Erythroblast (primary cell): Measurements from ENCODE around the gene LHFPL6.
A peak's percentile ranks its signal among the peaks of the same experiment; 100 is the strongest.

Experiments
- DNase-seq, 2 experiments: peaks; one replicate each; lab custom pipeline; 2025; lab: John Stamatoyannopoulos, UW
- GATA1 ChIP-seq: IDR thresholded peaks from 2 replicates; pipeline ENCODE4 v1.6.1; 2011; ENCODE audit warnings: low read depth, mild to moderate bottlenecking, control low read depth, low read length, moderate library complexity
- POLR2A ChIP-seq: IDR thresholded peaks from 2 replicates; pipeline ENCODE4 v1.6.1; 2011; ENCODE audit warnings: mild to moderate bottlenecking, low read length

Gene LHFPL6

DNA sequence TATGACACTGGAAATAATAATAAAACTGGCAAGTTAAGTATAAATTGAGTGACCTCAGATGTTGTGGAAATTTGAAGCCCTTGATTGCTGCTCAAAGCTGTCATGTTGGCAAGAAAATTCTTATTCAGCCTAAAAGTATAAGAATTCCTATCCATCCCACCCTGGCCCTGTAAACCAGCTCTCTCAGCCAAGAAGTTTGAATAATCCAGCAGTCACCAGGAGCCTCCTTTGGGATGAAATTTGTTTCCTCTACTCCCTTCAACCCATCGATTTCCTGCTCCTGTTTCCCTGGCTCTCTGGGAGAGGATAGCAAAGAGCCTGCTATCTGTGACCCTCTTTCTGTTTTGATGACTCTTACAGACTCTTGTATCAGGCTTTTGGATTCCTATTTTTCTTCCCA is 169.3 kb downstream of the LHFPL6 start:
- no peak for DNase-seq
- no peak for TF ChIP-seq POLR2A
- TF ChIP-seq GATA1: no peak

DNA sequence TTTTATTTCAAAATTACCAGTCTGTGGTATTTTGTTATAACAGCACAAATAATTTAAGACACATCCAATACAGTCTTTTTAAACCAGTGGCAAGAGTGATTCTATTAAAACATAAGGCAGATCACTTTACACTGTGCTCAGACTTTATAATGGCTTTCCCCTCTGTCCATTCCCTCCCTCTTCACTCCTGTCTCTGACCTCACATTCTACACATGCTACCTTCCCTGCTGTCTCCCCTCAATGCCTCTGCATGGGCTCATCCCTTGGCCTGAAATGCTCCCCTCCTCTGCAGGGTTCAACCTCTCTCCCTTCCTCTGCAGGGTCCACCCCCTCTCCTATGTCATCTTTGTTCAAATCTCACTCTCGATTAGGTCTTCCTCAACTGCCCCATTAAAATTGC is 170.8 kb downstream of the LHFPL6 start:
- DNase-seq: no peak
- TF ChIP-seq POLR2A (no peak), GATA1 (no peak)

DNA sequence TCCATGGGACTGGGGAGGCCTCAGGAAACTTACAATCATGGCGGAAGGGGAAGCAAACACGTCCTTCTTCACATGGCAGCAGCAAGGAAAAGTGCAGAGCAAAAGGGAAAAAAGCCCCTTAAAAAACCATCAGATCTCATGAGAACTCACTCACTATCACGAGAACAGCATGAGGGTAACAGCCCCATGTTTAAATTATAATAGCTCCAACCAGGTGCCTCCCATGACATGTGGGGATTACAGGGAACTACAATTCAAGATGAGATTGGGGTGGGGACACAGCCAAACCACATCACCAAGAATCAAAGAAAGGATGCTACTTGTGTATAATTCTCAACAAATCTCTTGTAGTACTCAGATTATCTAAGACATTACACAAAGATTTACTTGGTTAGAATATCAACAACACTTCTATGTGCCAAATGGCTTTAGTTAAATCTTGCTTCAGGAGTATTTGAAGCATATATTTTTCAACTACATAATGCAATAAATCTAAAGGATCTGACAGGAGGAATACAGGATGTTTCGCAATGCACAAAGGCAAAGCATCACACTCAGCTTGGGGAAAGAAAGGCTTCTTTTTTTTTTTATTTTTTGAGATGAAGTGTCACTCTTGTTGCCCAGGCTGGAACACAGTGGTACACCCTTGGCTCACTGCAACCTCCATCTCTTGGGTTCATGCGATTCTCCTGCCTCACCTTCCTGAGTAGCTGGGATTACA is 180.0 kb downstream of the LHFPL6 start:
- TF ChIP-seq POLR2A (no peak), GATA1 (no peak)
- no peak for DNase-seq

DNA sequence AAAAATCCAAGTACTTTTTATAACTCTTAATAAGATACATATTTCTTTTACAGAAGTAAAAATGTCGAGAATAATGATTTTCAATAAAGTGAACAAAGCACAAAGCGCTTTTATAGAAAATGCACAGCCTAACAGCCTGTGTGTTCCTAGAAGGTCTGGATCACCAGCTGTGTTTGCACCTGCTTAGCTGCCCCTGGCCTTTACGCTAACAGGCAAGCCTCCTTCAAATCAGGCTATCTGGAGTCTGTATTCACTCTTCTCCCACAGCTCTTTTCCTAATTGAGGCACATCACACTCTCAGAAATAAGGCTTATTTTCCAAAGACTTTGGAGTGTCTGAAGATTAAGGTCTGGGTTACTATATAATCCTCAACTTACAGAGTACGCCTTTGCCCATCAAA is 183.1 kb downstream of the LHFPL6 start:
- DNase-seq: no peak
- TF ChIP-seq GATA1 (no peak), POLR2A (no peak)

DNA sequence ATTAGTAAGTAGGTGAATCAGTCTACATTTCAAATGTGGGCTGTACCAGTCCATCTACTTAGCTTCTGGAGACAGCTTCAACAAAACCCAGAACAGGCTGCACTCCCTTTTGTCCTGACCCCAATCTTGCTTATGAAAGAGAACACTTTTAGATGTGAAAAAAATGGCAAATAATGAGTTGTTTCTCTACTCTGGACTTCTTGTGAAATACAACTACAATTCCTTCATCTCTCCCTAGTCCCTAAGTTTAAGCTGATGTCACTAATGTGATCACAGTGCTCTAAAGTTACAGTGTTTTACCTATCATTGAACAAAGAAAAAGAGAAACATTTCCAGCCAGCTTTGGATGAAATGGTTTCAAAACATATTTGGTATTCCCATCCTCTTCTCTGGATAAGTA is 183.9 kb downstream of the LHFPL6 start:
- no peak for DNase-seq
- TF ChIP-seq POLR2A: no peak
- TF ChIP-seq GATA1: no peak

DNA sequence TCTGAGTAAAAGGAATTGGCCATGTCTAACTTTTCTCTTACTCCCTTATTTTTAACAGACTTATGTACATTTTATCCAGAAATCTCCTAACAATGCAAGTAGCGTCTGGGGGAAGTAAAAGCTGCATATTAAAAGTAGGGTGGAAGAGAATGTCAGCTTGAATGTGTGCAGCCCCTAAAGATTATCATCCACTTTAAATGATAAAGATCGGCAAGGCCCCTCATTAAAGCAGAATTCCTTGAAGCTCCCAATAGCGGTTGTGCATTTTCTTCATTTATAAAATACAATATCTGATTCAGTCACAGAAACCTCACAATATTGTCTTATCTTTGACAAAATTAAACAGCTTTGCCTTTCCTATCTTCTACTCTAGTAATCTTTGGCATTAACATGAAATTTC is 184.6 kb downstream of the LHFPL6 start:
- TF ChIP-seq GATA1: no peak
- no peak for TF ChIP-seq POLR2A
- DNase-seq: no peak

DNA sequence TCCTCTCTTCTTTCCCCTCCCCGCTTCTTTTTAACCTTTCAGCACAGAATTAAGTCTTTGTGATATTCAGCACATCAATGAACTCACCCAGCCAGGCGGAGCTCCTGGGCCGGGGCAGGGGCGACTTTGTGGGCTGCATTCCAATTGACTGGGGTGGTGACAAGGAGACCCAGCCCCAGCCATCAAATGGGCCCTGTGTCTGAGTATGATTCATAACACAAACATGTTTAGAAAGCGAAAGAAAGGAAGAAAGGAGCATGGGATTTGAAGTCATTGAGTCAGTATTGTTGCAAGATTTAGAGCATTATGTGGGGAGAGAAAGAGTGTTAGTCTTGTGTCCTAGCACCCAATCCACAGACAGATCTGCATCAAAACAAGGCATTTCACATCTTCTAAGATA is 185.3 kb downstream of the LHFPL6 start:
- TF ChIP-seq GATA1 (no peak), POLR2A (no peak)

DNA sequence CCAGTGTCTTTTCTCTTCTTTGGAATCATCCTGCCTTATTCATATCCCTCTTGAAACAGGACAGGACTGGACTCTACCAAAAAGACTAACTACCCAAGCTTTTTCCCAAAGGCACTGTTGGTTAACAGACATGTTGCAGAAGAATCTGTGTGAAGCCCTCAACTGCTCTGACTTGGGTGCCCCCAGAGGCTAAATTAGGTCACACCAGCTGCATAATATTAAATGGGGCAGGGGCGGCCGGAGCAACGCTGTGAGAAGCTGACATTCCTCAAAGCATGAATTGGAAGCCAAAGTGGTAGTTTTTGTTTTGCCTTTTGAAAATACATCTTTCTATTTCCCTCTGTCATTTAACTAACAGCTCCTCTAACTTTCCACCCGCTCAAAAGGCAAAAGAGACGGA is 185.9 kb downstream of the LHFPL6 start:
- no peak for DNase-seq
- TF ChIP-seq POLR2A (no peak), GATA1 (no peak)

More for the DNA sequence above, 185.3 kb downstream of the LHFPL6 start:
- no peak for DNase-seq

DNA sequence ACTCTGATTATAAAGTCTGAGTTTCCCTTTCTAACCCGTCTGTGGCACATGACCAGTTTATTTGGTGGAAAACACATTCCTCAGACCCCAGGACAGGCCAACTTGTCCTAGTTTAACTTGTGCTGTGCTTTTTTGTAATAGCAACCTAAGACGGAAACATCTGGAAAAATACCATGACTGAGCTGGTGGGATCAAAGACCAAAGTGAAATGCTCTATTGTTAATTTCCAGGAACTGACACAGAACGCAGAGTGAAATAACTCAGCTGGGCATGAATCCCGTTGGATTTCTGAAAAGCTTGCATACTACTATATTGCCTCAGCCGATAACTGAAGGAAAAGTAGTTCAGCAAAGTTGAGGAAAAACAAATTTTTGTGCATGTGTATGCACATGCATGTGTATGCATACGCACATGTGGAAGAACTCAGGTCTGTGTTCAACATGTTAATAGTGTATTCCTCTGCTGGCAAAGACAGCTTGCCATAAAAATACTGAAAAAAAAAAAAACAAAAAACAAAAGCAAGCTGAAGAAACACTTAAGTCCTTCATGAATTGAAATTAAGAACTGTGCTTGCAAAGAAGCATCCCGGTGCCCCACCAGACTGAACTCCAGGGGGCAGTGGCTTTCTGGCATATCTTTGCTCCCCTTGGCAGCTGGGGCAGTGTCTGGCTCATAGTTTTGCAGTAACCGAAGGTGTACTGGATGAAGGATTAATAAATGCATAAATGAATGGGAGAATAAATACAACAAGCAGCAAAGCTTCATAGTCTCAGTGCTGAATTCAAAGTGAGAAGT is 187.8 kb downstream of the LHFPL6 start:
- peak; percentile 37 to 52 for DNase-seq
- no peak for TF ChIP-seq POLR2A
- no peak for TF ChIP-seq GATA1

DNA sequence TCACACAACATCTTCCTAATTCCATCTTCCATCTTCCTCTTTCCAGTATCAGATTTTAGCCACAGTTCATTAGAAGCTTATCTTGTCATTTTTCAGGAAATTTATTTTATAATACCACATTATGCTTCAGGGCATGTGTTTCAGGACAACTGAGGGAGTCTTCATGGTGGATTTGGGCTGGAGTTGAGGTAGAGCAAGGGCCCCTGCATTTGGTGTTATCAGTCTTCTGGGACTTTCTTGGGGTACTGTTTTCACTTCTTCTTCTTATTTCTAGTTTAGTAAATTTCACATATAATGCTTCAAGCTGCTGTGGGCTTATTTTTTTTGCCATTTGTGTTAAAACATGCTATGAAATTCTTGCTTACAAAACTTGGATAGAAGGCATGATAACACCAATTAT is 188.7 kb downstream of the LHFPL6 start:
- no peak for DNase-seq
- TF ChIP-seq GATA1: no peak
- TF ChIP-seq POLR2A: no peak

DNA sequence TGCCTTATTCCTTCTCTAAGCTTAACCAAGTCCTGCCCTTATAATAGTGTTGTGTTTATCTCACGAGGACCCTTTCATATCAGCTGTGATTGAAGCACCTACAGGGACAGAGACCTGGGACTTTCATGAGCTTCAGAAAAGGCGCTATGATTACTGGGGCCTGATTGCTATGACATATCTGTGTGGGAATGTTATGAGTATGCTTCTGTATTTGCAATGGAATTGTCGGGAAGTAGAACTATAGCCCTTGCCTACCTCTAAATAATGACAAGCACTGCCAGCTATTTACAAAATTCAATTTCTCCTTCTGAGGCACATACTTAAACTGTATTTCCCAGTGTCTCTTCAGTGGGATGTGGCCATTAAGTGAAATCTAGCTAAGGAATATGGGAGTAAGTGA is 191.5 kb downstream of the LHFPL6 start:
- DNase-seq: no peak
- TF ChIP-seq GATA1: no peak
- TF ChIP-seq POLR2A: no peak

DNA sequence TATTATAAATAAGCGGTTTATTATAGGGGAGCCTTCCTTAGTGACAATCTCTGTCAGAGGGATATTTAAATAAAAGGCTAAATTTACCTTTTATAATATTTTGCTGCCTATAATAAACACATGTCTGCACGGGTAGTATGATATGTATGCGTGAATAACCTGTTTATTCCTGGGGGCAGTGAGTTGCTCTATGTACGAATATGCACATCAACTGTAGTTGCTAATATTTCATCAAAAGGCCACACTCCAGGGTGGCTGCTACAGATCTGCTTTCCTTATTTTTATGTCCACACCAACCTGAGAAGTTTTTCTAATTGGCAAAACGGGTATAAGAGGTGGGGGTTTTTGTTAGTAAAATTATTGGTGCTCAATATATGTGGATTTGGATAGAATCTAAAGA is 192.0 kb downstream of the LHFPL6 start:
- no peak for DNase-seq

DNA sequence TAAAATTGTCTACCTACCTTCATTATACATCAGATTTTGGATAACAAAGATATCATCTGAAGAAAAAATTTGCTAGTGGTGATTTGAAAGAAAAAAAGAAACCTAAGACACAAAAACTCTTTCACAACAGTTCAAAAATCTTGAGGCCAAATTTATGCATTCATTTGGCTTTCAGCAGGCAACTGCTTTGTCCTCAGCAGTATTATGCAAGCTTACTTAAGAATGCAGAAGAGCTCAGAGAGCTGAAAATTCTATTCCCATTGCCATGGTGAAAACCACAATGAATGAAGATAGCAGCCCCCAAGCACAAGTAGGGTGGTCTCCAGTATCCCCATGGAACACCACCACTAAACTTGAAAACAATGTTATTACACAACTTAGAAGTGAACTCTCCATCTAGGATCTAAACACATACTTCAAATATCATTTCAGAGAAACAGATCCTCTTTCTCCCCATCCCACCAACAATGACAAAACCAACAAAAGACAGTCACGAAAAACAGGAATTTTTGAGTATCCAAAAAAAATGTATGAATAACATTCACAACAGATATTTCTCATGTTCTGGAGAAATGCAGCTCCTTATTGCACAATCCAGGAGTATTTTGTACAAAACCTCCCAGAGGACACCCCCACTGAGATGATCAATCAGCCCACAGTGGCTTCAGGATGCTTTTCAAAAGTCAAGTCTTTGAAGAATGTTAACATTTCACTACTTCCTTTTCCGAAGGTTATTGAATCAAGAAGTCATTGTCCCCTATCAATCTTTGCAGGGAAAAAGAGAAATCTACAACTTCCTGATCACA is 192.7 kb downstream of the LHFPL6 start:
- DNase-seq: no peak
- TF ChIP-seq GATA1 (no peak), POLR2A (no peak)

More for the DNA sequence above, 192.0 kb downstream of the LHFPL6 start:
- no peak for TF ChIP-seq GATA1
- TF ChIP-seq POLR2A: no peak

DNA sequence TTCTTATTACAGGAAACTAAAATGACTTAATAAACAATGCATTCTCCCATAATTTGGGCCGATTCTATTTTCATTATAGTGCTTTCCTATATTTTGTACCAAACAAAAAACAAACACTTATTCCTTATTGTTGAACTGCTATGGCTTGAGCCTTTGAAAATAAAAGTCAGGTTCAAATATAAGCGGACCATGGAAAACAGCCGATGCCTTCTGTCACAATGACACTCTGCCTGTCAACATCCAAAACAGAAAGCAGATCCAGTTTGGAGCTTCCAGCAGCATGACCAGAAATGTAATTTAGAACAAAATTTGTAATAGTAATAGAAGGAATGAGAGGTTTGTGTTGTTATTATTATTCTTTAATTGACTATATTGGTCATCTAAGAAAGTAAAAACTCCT is 194.5 kb downstream of the LHFPL6 start:
- TF ChIP-seq GATA1: no peak
- TF ChIP-seq POLR2A: no peak
- DNase-seq: no peak
